ENCODE data around the gene CCDC85B.

Gene CCDC85B

GRCh38 chr11:65858681-65859087 lies 31.8 kb upstream of the CCDC85B start:
- no peak for TF ChIP-seq CTCF (IDR thresholded peaks at IDR 0.05; ENCODE audit: low read depth, low read length)
- no peak for DNase-seq (ENCODE audit: extremely low read depth, low read depth)

GRCh38 chr11:65859095-65859811 lies 31.2 kb upstream of the CCDC85B start:
- DNase-seq (ENCODE audit: extremely low read depth, low read depth): peak; percentile 96

GRCh38 chr11:65859812-65860277 lies 30.6 kb upstream of the CCDC85B start:
- no peak for TF ChIP-seq CTCF (IDR thresholded peaks at IDR 0.05; ENCODE audit: low read depth, low read length)
- DNase-seq (ENCODE audit: extremely low read depth, low read depth): no peak

More at GRCh38 chr11:65859095-65859811, 31.2 kb upstream of the CCDC85B start:
- no peak for TF ChIP-seq CTCF (IDR thresholded peaks at IDR 0.05; ENCODE audit: low read depth, low read length)

GRCh38 chr11:65860278-65861164 lies 30.0 kb upstream of the CCDC85B start, which contains the start of gene MUS81:
Gene MUS81 (plus strand): TSS chr11:65860433. CDS start chr11:65860754, 321 bp downstream.
- TF ChIP-seq CTCF (IDR thresholded peaks at IDR 0.05; ENCODE audit: low read depth, low read length): peak; percentile 88
- peak; percentile 96 for DNase-seq (ENCODE audit: extremely low read depth, low read depth)

- no peak for DNase-seq (ENCODE audit: extremely low read depth, low read depth)
- TF ChIP-seq CTCF (IDR thresholded peaks at IDR 0.05; ENCODE audit: low read depth, low read length): no peak
Observed at GRCh38 chr11:65861165-65861505, 29.3 kb upstream of the CCDC85B start.

- no peak for TF ChIP-seq CTCF (IDR thresholded peaks at IDR 0.05; ENCODE audit: low read depth, low read length)
Observed at GRCh38 chr11:65861533-65862183, 28.8 kb upstream of the CCDC85B start.

More at GRCh38 chr11:65861533-65862183, 28.8 kb upstream of the CCDC85B start:
- DNase-seq (ENCODE audit: extremely low read depth, low read depth): no peak
